Uterus (tissue), 4 donors: ENCODE measurements around the gene CMAS. TPM values are rescaled to one million over a fixed set of nuclear protein-coding genes. Genes with fewer than 3 reads are reported as not detected.

Source experiments
- DNase-seq, 2 donors: peaks; one replicate each; pipeline ENCODE4 v3.0.0-alpha.2; 2019 to 2020
- H3K27ac ChIP-seq, 2 donors: fragments of 200-600 bp; sonication (generic); 1 replicate in 1 of 2; 2 replicates in 1 of 2; pipeline ENCODE4 v1.5.1; 2016 to 2018
- H3K27me3 ChIP-seq, 2 donors: fragments of 200-600 bp; sonication (generic); one replicate each; pipeline ENCODE4 v1.5.1; 2018 to 2019; ENCODE audit warnings: control low read depth in 1 of 2
- H3K36me3 ChIP-seq, 2 donors: fragments of 200-600 bp; sonication (generic); one replicate each; pipeline ENCODE4 v1.5.1; 2019; ENCODE audit warnings: control low read depth in 1 of 2
- H3K4me1 ChIP-seq, 2 donors: fragments of 200-600 bp; sonication (generic); one replicate each; pipeline ENCODE4 v1.5.1; 2018 to 2019; ENCODE audit warnings: control low read depth in 1 of 2
- H3K4me3 ChIP-seq, 2 donors: fragments of 200-600 bp; sonication (generic); 1 replicate in 1 of 2; 2 replicates in 1 of 2; pipeline ENCODE4 v1.5.1; 2018 to 2019; ENCODE audit warnings: mild to moderate bottlenecking in 1 of 2
- H3K9me3 ChIP-seq, 2 donors: fragments of 200-600 bp; sonication (generic); one replicate each; pipeline ENCODE4 v1.5.1; 2019; ENCODE audit warnings: control low read depth in 1 of 2
- POLR2A ChIP-seq, 2 donors: fragments of 450-650 bp; IDR thresholded peaks; one replicate each; pipeline ENCODE4 v1.6.1; 2016; ENCODE audit warnings: antibody characterized with exemption in 2 of 2, mild to moderate bottlenecking in 1 of 2, moderate library complexity in 1 of 2
- intact Hi-C: fragments of 100-400 bp; cut with DNase I; formaldehyde crosslinking; loops from one replicate; pipeline ENCODE4 v1.15.1; 2023; ENCODE audit warnings: low total_unique reads
- total RNA-seq, 4 donors: library from RNA; depleted of rRNA in 3 of 4; stranded (reverse); fragments of >200 nt in 3 of 4; gene quantifications; one replicate each; pipeline versions ENCODE4 v1.1.0 to v1.2.4, GENCODE V29; 2014 to 2023
- TF ChIP-seq, protein P1 (sequence below), 4 experiments: fragments of 200-600 bp in 2 of 4; fragments of 450-650 bp in 2 of 4; sonication (generic) in 2 of 4; IDR thresholded peaks; one replicate each; pipeline ENCODE4 v1.5.1; 2016 to 2019; ENCODE audit warnings: antibody characterized with exemption in 4 of 4, mild to moderate bottlenecking in 2 of 4, moderate library complexity in 1 of 4
- donor health status: DM: yes; HTN: yes; CAD: no.

The CMAS gene
- total RNA-seq, 4 donors from 2014 or later, result 34.8 to 53.2 (median 39.9) TPM

DNA sequence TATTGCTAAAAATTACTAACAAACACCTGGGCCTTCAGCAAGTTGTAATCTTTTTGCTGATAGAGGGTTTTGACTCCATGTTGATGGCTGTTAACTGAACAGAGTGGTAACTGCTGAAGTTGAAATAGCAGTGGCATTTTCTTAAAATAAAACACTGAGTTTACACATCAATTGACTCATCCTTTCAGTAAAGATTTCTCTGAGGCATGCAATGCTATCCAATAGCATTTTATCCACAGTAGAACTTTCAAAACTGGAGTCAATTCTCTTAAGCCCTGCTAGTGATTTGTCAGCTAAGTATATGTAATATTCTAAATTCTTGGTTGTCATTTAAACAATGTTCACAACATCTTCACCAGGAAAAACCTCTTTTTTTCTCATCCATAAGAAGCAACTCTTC lies 59.5 kb downstream of the CMAS start:
- H3K36me3 ChIP-seq, result no peaks in the 10 kb centered on the region
- H3K9me3 ChIP-seq, result no peaks in the 10 kb centered on the region
- H3K4me1 ChIP-seq, result no peaks in the 10 kb centered on the region
- no peak overlapping the region for H3K4me3 ChIP-seq
- intact Hi-C loops, result loop anchor here (10.0 kb wide), 1 partner anchor 229 kb away; the partner anchor contains the start of gene ST8SIA1
- H3K27me3 ChIP-seq, result no peaks in the 10 kb centered on the region
- no peak for DNase-seq
- TF ChIP-seq, protein P1, sequence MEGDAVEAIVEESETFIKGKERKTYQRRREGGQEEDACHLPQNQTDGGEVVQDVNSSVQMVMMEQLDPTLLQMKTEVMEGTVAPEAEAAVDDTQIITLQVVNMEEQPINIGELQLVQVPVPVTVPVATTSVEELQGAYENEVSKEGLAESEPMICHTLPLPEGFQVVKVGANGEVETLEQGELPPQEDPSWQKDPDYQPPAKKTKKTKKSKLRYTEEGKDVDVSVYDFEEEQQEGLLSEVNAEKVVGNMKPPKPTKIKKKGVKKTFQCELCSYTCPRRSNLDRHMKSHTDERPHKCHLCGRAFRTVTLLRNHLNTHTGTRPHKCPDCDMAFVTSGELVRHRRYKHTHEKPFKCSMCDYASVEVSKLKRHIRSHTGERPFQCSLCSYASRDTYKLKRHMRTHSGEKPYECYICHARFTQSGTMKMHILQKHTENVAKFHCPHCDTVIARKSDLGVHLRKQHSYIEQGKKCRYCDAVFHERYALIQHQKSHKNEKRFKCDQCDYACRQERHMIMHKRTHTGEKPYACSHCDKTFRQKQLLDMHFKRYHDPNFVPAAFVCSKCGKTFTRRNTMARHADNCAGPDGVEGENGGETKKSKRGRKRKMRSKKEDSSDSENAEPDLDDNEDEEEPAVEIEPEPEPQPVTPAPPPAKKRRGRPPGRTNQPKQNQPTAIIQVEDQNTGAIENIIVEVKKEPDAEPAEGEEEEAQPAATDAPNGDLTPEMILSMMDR (IDR thresholded peaks at IDR 0.05), result no peak
- TF ChIP-seq POLR2A (IDR thresholded peaks at IDR 0.05), result no peak
- H3K27ac ChIP-seq, result no peak overlapping the region

DNA sequence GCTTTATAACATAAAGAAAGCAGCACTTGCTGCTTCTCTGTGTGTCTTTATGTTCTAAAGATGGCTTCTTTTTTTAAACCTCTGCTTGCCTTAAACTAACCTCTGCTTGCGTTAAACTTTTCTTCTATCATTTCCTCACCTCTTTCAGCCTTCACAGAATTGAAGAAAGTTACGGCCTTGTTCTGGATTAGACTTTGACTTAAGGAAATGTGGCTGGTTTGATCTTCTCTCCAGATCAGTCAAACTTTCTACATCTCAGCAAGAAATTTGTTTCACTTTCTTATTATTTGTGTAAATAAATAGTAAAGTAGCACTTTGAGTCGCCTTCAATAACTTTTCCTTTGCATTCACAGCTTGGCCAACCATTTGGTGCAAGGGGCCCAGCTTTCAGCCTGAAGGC lies 64.2 kb downstream of the CMAS start:
- no peaks in the 10 kb centered on the region for H3K36me3 ChIP-seq
- H3K4me1 ChIP-seq, result no peaks in the 10 kb centered on the region
- H3K9me3 ChIP-seq, result no peaks in the 10 kb centered on the region
- DNase-seq, result no peak
- no peak overlapping the region for H3K4me3 ChIP-seq
- no peak overlapping the region for H3K27ac ChIP-seq
- intact Hi-C loops, result no loop called here
- H3K27me3 ChIP-seq, result no peaks in the 10 kb centered on the region
- TF ChIP-seq, protein P1 (IDR thresholded peaks at IDR 0.05), result no peak
- TF ChIP-seq POLR2A (IDR thresholded peaks at IDR 0.05), result no peak

Other genes with a start within 250 kb of the CMAS start
- 100 to 1,000 TPM in 2 of 4 donors, 10 to 100 TPM in 2; 39.7 to 118 (median 78.4) TPM for gene ABCC9, start 104.8 kb upstream of the CMAS start, total RNA-seq